Activated CD4-positive, alpha-beta T cell treated with anti-CD3 and anti-CD28 coated beads, Interleukin-2, amount 50 U/mL, for 4 hours (primary cell): ENCODE results near the gene RGS7.
"Not testable (repeated sequence)": the region's sequence is repeated elsewhere in the genome, so short reads cannot be mapped to it uniquely, and the experiment has no call there.

Experiments
- DNase-seq, 2 experiments: peaks; one replicate each; pipeline ENCODE4 v3.0.0-alpha.2; 2020

Gene RGS7

DNA sequence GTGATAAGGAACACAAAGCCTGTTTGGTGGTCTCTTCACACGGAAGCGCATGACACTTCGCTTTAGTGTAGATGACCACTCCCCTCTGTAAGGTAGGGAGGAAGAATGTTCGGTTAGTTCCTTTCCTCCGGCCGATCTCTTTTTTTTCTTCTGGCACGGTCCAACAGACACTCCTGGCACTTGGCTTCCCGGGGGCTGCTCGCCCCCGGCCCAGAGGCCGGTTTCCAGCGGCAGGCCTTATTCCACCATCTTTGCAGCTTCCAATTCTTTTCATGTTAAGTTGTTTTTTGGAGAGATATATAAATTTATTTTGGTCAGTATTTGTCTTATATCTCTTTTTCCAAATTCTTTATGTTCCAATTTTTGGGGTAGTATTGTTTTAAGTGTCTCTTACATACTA is 593.2 kb downstream of the RGS7 start:
- no peak for DNase-seq

- not testable (repeated sequence) for DNase-seq
These were observed 593.9 kb downstream of the RGS7 start for GRCh38 chr1:240763095-240763494.

GRCh38 chr1:240762471-240762987 is 594.5 kb downstream of the RGS7 start:
- DNase-seq: not testable (repeated sequence)

DNA sequence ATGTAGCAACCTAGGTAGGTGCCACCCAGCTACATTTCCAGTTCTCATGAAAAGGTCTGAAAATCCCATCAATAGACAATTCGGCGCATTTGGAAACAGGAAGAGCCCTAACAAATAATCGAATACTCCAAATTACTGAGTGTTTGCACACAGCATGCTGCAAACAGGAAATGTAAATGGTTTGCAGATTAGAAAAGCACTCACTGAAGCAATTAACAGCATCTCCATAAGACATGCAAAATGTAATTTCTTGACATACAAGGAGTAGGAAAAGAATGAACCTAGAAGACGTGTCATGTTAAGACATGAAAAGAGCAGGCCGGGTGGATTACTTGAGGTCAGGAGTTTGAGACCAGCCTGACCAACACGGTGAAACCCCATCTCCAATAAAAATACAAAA is 598.2 kb downstream of the RGS7 start:
- DNase-seq: not testable (repeated sequence)

DNA sequence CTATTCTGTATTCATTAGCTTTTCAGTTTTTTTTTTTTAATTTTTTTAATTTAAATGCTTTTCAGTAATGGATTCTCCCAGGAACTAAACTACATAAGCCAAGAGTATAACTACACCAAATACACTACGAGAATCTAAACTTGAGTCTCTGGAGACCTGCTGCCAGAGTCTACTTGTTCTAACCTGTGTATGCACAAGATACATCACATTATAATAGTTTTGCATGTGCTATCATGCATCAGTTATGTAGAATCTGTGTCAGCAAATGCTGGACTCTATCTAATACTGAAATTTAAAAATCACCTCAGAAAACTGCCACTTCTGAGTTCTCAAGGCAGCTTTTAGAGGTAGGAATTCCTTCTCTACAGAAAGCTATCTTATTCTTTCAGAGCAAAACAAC is 598.7 kb downstream of the RGS7 start:
- DNase-seq: no peak

DNA sequence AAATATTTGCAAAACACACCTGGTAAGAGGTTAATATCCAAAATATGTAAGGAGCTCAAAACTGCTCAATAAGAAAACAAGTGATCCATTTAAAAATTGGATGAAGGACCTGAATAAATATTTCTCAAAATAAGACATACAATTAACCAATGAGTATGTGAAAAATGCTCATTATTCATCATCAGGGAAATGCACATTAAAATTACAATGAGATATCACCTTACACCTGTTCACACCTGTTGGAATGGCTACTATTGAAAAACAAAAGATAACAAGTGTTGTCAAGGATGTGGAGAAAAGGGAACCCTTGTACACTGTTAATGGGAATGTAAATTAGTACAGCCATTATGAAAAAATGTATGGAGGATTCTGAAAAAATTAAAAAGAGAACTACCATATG is 609.1 kb downstream of the RGS7 start:
- no peak for DNase-seq

- DNase-seq: no peak
These were observed 613.3 kb downstream of the RGS7 start for GRCh38 chr1:240743705-240744104.

DNA sequence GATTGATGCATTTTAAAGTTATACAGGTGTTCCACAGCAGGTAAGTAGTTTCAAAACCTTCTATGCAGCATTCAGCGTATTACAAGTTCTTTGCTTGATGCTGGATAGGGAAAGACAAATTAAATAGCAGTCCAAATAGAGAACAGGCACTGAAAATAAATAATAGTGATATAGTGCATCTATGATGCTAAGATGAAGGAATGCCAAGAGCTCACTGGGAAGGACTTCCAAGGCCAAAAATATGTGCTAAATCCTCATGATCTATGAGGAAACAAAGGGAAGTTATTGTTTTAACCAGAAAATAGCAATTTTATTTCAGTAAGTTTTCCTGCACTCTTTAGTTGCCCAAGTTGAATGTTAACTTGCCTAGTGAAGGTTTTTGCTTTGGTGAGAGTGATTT is 617.3 kb downstream of the RGS7 start:
- no peak for DNase-seq

GRCh38 chr1:240739139-240739538 is 617.9 kb downstream of the RGS7 start:
- no peak for DNase-seq

GRCh38 chr1:240737766-240738265 is 619.2 kb downstream of the RGS7 start:
- no peak for DNase-seq

GRCh38 chr1:240737298-240737697 is 619.7 kb downstream of the RGS7 start:
- no peak for DNase-seq

DNA sequence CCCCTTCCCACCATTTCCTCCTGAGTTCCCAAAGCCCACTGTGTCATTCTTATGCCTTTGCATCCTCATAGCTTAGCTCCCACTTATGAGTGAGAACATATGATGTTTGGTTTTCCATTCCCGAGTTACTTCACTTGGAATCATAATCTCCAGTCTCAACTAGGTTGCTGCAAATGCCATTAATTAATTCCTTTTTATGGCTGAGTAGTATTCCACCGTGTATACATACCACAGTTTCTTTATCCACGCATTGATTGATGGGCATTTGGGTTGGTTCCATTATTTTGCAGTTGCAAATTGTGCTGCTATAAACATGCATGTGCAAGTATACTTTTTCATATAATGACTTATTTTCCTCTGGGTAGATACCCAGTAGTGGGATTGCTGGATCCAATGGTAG is 622.3 kb downstream of the RGS7 start:
- DNase-seq: not testable (repeated sequence)

GRCh38 chr1:240734001-240734400 is 623.0 kb downstream of the RGS7 start:
- no peak for DNase-seq

DNA sequence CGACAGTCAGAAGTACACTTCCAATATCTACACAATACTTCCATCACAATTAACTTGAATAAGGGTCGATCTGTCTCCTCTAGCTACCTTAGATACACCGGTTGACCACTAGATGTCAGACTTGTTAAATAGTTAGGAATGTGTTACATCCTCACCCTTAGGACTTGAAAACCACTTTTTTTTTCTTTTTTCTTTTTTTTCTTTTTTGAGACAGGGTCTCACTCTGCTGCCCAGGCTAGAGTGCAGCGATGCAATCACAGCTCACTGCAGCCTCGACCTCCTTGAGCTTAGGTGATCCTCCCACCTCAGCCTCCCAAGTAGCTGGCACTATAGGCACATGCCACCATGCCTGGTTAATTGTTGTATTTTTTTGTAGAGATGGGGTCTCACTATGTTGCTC is 624.6 kb downstream of the RGS7 start:
- no peak for DNase-seq
